Smooth muscle cell (in vitro differentiated cells): ENCODE data around the gene CBLL2. TPM values are rescaled to one million over a fixed set of nuclear protein-coding genes. Genes with fewer than 3 reads are reported as not detected.
A peak's percentile ranks its signal among the peaks of the same experiment; 100 is the strongest.

ENCODE experiments used
- DNase-seq: peaks from one replicate; lab custom pipeline; 2025; ENCODE audit not compliant: unreplicated experiment; lab: John Stamatoyannopoulos, UW
- H2AFZ ChIP-seq: fragments of 200-600 bp; sonication (generic); 2 replicates; pipeline ENCODE4 v1.6.0; 2016; ENCODE audit warnings: antibody characterized with exemption, low read depth, mild to moderate bottlenecking
- H3F3A ChIP-seq: fragments of 200-600 bp; sonication (generic); 2 replicates; pipeline ENCODE4 v1.6.0; 2017; ENCODE audit warnings: antibody characterized with exemption, low read depth
- H3K27ac ChIP-seq: fragments of 200-600 bp; sonication (generic); 2 replicates; pipeline ENCODE4 v1.5.1; 2016; ENCODE audit warnings: low read depth, mild to moderate bottlenecking
- H3K27me3 ChIP-seq: fragments of 200-600 bp; sonication (generic); 2 replicates; pipeline ENCODE4 v1.6.1; 2016; ENCODE audit warnings: low read depth, mild to moderate bottlenecking
- H3K36me3 ChIP-seq: fragments of 200-600 bp; sonication (generic); 2 replicates; pipeline ENCODE4 v1.5.1; 2016; ENCODE audit warnings: low read depth
- H3K4me1 ChIP-seq: fragments of 200-600 bp; sonication (generic); 2 replicates; pipeline ENCODE4 v1.5.1; 2016; ENCODE audit warnings: low read depth
- H3K4me2 ChIP-seq: fragments of 200-600 bp; sonication (generic); 2 replicates; pipeline ENCODE4 v1.6.0; 2016; ENCODE audit warnings: mild to moderate bottlenecking
- H3K4me3 ChIP-seq: fragments of 200-600 bp; sonication (generic); 2 replicates; pipeline ENCODE4 v1.5.1; 2016; ENCODE audit warnings: mild to moderate bottlenecking
- H3K79me2 ChIP-seq: fragments of 200-600 bp; sonication (generic); 2 replicates; pipeline ENCODE4 v1.6.0; 2016; ENCODE audit warnings: low read depth, mild to moderate bottlenecking
- H3K9ac ChIP-seq: fragments of 200-600 bp; sonication (generic); 2 replicates; pipeline ENCODE4 v1.6.0; 2016; ENCODE audit warnings: low read depth
- H3K9me3 ChIP-seq: fragments of 200-600 bp; sonication (generic); replicated peaks from 2 replicates; pipeline ENCODE4 v1.5.1; 2016; ENCODE audit warnings: low read depth
- H4K20me1 ChIP-seq: fragments of 200-600 bp; sonication (generic); 2 replicates; pipeline ENCODE4 v1.6.0; 2016; ENCODE audit warnings: low read depth
- WGBS: methylation state at CpG from one replicate; pipeline ENCODE4 v1.1.7; 2016; ENCODE audit warnings: low lambda C conversion rate; 5-methylcytosine and 5-hydroxymethylcytosine counted together
- polyA plus RNA-seq: library from polyadenylated mRNA; unstranded; fragments of >200 nt; fragmentation: Nextera tagmentation; extraction: Ambion mirVana; gene quantifications from 2 replicates; pipeline ENCODE4 v1.2.1, GENCODE V29; 2016
- total RNA-seq: library from RNA; depleted of rRNA; stranded (reverse); fragments of >200 nt; gene quantifications from 2 replicates; pipeline ENCODE4 v1.2.3, GENCODE V29; 2014
- TF ChIP-seq, protein P1 (sequence below): fragments of 200-600 bp; sonication (generic); IDR thresholded peaks from 2 replicates; pipeline ENCODE4 v1.5.1; 2017; ENCODE audit warnings: borderline replicate concordance, mild to moderate bottlenecking, antibody characterized with exemption; ENCODE audit not compliant: insufficient read depth, poor library complexity, severe bottlenecking

CBLL2 gene
- total and polyA plus RNA-seq, 2 experiments from 2014 or later: not detected

- no peak overlapping the region for H3K9ac ChIP-seq
- no peaks in the 10 kb centered on the region for H3K79me2 ChIP-seq
- no peaks in the 10 kb centered on the region for H3K9me3 ChIP-seq
- no peaks in the 10 kb centered on the region for H3K4me1 ChIP-seq
- no peaks in the 10 kb centered on the region for H3K27me3 ChIP-seq
- H4K20me1 ChIP-seq: no peaks in the 10 kb centered on the region
- no peaks in the 10 kb centered on the region for H3F3A ChIP-seq
- H3K4me3 ChIP-seq: no peak overlapping the region
- no peak overlapping the region for H3K27ac ChIP-seq
- no peak for DNase-seq
- no peak overlapping the region for H3K4me2 ChIP-seq
- TF ChIP-seq, protein P1, sequence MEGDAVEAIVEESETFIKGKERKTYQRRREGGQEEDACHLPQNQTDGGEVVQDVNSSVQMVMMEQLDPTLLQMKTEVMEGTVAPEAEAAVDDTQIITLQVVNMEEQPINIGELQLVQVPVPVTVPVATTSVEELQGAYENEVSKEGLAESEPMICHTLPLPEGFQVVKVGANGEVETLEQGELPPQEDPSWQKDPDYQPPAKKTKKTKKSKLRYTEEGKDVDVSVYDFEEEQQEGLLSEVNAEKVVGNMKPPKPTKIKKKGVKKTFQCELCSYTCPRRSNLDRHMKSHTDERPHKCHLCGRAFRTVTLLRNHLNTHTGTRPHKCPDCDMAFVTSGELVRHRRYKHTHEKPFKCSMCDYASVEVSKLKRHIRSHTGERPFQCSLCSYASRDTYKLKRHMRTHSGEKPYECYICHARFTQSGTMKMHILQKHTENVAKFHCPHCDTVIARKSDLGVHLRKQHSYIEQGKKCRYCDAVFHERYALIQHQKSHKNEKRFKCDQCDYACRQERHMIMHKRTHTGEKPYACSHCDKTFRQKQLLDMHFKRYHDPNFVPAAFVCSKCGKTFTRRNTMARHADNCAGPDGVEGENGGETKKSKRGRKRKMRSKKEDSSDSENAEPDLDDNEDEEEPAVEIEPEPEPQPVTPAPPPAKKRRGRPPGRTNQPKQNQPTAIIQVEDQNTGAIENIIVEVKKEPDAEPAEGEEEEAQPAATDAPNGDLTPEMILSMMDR: no peak
- H2AFZ ChIP-seq: no peak overlapping the region
- no peaks in the 10 kb centered on the region for H3K36me3 ChIP-seq
- whole genome bisulfite sequencing: 78% methylated on average over 2 of the region's 2 CpGs
Observed at GRCh38 chrX:22296871-22297270, 24.2 kb downstream of the CBLL2 start.

DNA sequence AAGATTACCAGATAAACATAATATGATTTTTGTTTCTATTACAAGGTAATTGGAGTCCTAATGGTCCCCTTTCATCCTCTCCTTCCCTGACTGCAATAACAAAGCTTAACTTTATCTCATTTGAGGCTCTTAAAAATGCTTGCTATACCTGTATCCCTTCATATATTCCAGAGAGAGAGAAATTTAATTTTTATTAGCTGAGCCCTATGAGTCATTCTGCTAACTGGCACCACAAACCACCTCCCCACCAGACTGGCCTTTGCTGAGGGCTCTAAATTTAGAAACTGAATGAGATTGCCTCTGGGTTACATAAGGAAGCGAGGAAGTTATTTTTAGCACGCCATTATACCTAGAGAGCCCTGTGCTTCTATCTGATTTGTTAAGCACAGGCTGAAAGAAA, 27.4 kb downstream of the CBLL2 start:
- TF ChIP-seq, protein P1: no peak
- H3K79me2 ChIP-seq: no peaks in the 10 kb centered on the region
- 2% methylated on average over 2 of the region's 2 CpGs for WGBS
- H3K4me3 ChIP-seq: no peak overlapping the region
- no peaks in the 10 kb centered on the region for H3K36me3 ChIP-seq
- H3K9me3 ChIP-seq: no peaks in the 10 kb centered on the region
- H3K27ac ChIP-seq: no peak overlapping the region
- no peaks in the 10 kb centered on the region for H3F3A ChIP-seq
- H4K20me1 ChIP-seq: no peaks in the 10 kb centered on the region
- no peaks in the 10 kb centered on the region for H3K27me3 ChIP-seq
- H3K9ac ChIP-seq: no peak overlapping the region
- H2AFZ ChIP-seq: no peak overlapping the region
- H3K4me2 ChIP-seq: peak overlapping the region; percentile 61
- H3K4me1 ChIP-seq: no peaks in the 10 kb centered on the region
- no peak for DNase-seq

GRCh38 chrX:22310779-22311178, 38.1 kb downstream of the CBLL2 start:
- TF ChIP-seq, protein P1: no peak
- Histone ChIP-seq H3K27ac (no peak overlapping the region), H3F3A (no peaks in the 10 kb centered on the region), H3K4me2 (no peak overlapping the region), H3K9me3 (no peaks in the 10 kb centered on the region), H3K4me3 (no peak overlapping the region), H3K9ac (no peak overlapping the region), H3K79me2 (no peaks in the 10 kb centered on the region), H3K4me1 (no peaks in the 10 kb centered on the region), H3K36me3 (no peaks in the 10 kb centered on the region), H3K27me3 (no peaks in the 10 kb centered on the region), H2AFZ (no peak overlapping the region), H4K20me1 (no peaks in the 10 kb centered on the region)
- DNase-seq: no peak
- 40% methylated on average over 3 of the region's 3 CpGs for WGBS

DNA sequence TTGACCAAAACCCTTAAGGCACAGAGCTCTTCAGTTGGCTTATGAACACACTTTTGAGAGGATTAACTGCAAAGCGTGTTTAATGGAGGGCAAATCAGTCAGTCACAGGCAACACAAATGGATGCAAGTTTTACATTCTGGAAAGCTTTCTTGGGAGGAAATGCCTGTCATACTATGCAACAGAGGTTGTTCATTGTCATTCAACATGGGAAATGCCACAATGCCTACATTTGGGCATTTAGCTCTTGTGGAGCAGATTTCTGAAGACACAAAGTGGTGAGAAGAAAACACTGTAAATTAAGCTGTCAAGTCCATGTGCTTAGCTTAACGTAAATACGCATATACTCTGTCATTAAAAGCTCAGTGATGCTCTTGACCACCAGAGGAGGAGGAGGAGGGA, 41.1 kb downstream of the CBLL2 start:
- Histone ChIP-seq H3K9ac (no peak overlapping the region), H3K4me1 (no peaks in the 10 kb centered on the region), H3K36me3 (no peaks in the 10 kb centered on the region), H3K9me3 (no peaks in the 10 kb centered on the region), H4K20me1 (no peaks in the 10 kb centered on the region), H3K27me3 (no peaks in the 10 kb centered on the region), H3K79me2 (no peaks in the 10 kb centered on the region), H3K4me3 (no peak overlapping the region), H3F3A (no peaks in the 10 kb centered on the region), H3K27ac (no peak overlapping the region), H3K4me2 (no peak overlapping the region), H2AFZ (no peak overlapping the region)
- 53% methylated on average over 3 of the region's 3 CpGs for WGBS
- TF ChIP-seq, protein P1: no peak
- DNase-seq: no peak
